HG03196 (cell line): ENCODE results near the gene GFOD1.

Source experiments
- ATAC-seq: cut with Tn5 transposase; IDR thresholded peaks from one replicate; pipeline ENCODE4 v1.9.1; 2021; ENCODE audit not compliant: unreplicated experiment

Gene GFOD1

DNA sequence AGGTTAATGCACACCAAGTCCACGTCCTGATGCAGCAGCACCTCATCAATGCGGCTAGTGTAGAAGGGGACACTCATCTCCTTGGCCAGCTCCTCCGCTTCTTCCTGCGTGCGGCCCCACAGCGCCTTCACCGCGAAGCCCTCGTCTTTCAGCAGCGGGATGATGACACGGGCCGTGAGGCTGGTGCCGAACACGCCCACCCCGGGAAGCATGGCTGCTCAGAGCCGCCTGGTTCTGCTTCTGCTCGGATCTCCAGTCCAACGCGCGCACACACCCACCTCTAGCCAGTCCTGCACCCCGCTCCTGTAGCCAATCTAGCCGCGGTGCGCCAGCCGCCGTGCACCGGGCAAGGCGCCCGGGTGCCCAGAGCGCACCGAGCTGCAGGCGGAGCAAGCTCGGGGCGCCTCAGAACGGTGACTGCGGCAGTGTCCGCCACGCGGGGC, 700 bp downstream of the GFOD1 start:
- peak; percentile 29 for ATAC-seq

GRCh38 chr6:13485923-13486562, 1.4 kb downstream of the GFOD1 start:
- no peak for ATAC-seq

DNA sequence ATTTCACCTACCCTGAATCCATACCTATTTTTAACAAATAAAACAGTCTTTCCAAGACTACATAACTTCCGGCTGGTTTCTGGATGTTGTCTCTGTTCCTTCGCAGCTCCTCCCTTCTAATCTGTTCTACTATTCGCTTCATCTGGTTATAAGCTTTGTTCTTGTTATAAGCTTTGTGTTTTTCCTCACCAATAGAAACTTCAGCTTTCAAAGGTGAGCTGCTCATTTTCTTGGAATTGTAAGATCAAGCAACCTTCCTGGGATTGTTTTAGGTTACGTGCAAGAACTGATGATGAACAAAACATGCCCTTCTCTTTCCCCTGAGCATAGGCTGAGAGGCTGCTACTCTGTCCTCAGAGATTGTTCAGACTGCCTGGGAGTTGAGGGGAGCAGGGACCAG, 2.1 kb downstream of the GFOD1 start:
- ATAC-seq: no peak

GRCh38 chr6:13484827-13485226, 2.6 kb downstream of the GFOD1 start:
- no peak for ATAC-seq

- no peak for ATAC-seq
These were observed 3.2 kb downstream of the GFOD1 start for GRCh38 chr6:13484138-13484708.

- no peak for ATAC-seq
These were observed 6.5 kb downstream of the GFOD1 start for GRCh38 chr6:13480631-13481501.

DNA sequence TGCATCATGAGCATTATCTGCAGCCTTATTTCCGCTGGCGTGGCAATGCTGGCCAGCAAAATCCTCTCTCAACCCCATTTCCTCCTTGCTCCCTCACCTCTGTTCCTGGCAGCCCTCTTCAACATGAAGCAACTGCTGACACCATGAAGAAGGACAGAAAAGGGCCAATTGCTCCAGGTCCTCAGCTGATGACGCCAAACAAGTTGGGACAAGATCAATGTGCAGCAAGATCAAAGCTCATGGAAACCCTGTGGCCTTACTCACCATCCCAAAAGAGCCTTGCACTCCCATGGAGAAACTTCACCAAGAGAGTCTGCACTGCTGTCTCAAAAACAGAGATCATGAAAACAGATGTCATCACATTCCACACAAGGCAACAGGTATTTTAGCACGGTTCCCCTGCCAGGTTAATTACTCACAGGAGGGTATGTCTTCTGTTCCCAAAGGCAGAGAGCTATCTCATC, 7.4 kb downstream of the GFOD1 start:
- no peak for ATAC-seq

DNA sequence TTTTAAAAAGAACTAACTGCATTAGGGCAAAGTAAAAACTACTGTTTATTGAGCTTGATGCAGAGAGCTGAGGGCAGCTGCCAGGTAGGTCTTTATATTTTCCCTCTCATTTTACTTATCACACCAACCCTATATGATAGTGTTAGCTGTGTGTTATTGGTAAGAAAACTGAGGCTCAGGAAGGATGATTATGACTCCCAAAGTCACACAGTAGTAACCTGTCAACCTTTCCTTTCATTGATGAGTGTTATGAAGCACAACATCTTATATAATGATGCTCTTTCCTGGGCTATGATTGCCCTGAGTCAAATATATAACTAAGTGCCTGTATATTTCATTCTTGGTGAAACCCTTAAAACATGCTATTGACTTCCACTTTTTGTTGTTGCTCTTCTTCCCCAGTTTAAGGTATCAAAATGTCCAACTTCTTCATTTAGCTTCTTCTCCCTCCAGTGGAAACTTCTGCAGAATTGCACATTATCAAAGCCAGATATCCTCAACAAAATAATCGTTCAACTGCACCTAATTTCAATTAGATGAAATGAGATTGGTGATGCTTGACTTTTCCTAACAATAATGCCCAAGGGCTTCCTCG, 8.1 kb downstream of the GFOD1 start:
- no peak for ATAC-seq

- no peak for ATAC-seq
These were observed 8.9 kb downstream of the GFOD1 start for GRCh38 chr6:13478525-13478966.

DNA sequence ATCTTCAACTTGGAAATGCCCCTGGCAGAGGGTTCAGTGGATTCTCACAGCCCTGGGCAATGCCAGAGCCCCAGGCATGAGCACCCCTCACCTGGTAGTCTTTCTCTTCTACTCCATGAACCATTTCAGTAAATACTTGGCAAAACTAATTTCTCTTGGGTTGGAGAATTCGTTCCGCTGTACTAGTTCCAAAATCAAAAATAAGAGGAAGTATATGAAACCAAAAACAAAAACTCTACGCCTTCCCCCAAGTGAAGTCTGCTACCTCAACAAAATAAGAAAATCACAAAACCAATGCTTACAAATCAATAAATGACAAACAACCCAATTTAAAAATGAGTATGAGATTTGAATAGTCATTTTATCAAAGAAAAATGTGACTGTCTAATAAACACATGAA, 12.6 kb downstream of the GFOD1 start:
- no peak for ATAC-seq

DNA sequence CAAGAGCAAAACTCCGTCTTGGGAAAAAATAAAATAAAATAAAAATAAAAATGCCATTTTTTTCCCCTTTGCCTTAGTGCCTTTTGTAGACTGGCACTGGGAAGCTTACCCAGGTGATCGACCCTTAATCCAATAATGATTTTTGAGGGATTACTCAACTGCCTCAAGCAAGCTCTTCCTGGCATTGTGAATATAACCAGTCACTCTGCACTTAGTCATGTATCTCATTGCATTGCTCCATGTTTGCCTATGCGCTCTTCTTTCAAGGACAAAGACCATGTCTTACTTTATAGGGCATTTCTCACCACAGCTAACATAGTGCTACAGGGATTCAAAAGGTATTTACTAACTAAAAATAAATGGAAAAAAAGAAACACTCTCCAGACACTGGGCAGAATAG, 13.0 kb downstream of the GFOD1 start:
- ATAC-seq: no peak

- no peak for ATAC-seq
These were observed 13.6 kb downstream of the GFOD1 start for GRCh38 chr6:13473768-13474165.

DNA sequence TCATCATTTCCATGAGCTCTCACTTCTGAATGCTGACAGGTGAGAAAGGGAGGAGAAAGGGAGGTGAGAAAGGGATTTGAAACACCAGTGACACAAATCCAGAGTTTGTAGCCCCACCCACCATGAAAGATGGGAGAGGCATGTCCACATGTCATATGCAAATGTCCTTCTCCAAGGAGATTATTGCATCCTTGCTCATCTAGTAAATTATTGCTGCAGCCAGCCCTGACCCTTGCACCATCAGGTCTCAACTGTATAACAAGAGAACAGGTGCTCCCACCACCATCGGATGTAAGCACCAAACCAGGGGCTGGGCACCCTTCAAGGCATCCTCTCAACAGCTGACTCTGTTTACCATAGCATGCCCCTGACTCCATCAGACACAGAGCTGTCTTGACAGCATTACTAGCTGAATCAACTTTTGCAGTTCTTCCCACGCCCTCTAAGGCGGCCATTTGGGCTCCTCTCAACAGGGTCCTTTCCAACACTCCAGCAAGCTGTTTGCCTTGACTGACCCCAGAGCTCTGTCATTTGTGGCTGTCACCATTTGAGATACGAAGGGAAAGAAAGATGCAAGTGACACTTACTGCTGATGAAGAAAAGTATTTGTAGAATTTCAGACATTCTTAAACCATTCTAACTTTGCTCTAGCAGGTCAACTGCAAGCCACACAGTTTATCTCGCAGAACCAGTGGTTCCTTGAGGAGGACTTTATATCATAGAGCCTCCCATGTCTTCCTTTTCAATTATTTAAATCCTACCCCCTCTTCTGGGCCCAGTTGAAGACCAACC, 14.2 kb downstream of the GFOD1 start:
- ATAC-seq: no peak

DNA sequence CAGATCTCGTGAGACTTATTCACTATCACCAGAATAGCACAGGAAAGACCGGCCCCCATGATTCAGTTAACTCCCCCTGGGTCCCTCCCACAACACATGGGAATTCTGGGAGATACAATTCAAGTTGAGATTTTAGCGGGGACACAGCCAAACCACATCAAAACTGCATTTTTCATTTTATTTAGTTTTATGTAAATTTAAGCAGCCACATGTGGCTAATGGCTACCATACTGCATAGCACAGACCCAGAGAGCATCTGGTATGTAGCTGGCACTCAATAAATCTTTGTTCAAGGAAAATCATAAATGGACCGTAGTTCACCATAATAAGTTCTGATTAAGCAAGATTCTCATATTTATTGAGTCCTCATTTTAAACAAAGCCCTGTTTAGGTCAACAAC, 15.3 kb downstream of the GFOD1 start:
- ATAC-seq: no peak

- ATAC-seq: no peak
These were observed 16.2 kb downstream of the GFOD1 start for GRCh38 chr6:13471184-13471583.

DNA sequence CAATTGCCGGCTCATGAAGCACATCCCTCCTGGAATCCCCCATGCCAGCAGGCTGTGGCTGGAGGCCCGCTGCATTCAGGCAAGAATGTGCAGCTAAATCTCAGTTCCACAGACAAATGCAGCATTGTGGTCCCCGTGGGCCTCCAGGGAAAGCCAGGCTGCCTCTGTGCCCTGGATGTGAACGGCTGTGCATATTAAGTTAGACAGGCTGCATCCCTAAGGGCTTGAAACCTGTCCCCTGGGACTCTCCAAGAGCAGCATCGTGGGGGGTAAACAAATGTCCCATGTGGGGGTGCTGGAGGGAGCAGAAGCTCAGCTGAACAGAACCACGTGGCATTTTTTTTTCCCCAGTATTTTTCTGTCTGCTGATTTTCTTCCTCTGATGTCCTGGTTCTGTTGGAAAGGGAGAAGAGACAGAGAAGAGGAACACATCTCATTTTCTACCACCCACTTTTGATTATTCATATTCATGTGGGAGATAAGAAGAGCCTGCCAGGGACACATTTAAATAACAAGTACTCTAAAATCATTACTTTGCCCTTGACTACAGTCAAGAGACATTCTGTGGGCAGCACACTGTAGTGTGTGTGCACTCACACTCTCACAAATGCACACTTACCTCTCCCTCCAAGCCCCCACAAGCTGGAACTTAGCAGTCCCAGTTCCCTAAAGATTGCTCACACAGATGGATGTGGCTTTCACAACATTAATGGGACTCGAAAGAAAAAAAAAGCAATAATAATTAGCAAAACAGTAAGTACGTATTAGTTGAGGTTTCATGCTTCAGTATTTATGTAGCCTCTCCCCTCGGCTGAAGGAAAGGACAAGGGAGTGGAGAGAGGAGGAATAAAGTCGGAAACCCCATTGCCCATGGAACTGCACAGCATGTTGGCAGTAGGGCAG, 16.9 kb downstream of the GFOD1 start:
- ATAC-seq: no peak

- no peak for ATAC-seq
These were observed 17.7 kb downstream of the GFOD1 start for GRCh38 chr6:13469693-13470092.

GRCh38 chr6:13468839-13469238, 18.6 kb downstream of the GFOD1 start:
- ATAC-seq: no peak

GRCh38 chr6:13467216-13467600, 20.2 kb downstream of the GFOD1 start:
- ATAC-seq: no peak
